ENCODE measurements around the gene OLIG2.
A peak's percentile ranks its signal among the peaks of the same experiment; 100 is the strongest.

The OLIG2 gene

DNA sequence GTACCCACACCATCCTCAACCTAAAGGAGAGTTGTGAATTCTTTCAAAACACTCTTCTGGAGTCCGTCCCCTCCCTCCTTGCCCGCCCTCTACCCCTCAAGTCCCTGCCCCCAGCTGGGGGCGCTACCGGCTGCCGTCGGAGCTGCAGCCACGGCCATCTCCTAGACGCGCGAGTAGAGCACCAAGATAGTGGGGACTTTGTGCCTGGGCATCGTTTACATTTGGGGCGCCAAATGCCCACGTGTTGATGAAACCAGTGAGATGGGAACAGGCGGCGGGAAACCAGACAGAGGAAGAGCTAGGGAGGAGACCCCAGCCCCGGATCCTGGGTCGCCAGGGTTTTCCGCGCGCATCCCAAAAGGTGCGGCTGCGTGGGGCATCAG lies 638 bp upstream of the OLIG2 start:
- no peak for TF ChIP-seq Cebpa-rat (IDR thresholded peaks at IDR 0.05)
- H3K4me3 ChIP-seq: no peak overlapping the region
- H3K9ac ChIP-seq: no peak overlapping the region
- H3K4me1 ChIP-seq: peaks cover 16% of the 10 kb centered on the region
- peaks cover 100% of the 10 kb centered on the region for H3K27me3 ChIP-seq
- H4K20me1 ChIP-seq: peaks cover 41% of the 10 kb centered on the region
- H3K9me3 ChIP-seq: peaks cover 70% of the 10 kb centered on the region
- no peak overlapping the region for H3K27ac ChIP-seq
- no peaks in the 10 kb centered on the region for H3K36me3 ChIP-seq
- H3K4me2 ChIP-seq: no peak overlapping the region

DNA sequence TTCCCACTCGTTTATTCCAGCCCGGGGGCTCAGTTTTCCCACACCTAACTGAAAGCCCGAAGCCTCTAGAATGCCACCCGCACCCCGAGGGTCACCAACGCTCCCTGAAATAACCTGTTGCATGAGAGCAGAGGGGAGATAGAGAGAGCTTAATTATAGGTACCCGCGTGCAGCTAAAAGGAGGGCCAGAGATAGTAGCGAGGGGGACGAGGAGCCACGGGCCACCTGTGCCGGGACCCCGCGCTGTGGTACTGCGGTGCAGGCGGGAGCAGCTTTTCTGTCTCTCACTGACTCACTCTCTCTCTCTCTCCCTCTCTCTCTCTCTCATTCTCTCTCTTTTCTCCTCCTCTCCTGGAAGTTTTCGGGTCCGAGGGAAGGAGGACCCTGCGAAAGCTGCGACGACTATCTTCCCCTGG lies 716 bp downstream of the OLIG2 start:
- Histone ChIP-seq H3K4me2 (no peak overlapping the region), H4K20me1 (peaks cover 46% of the 10 kb centered on the region), H3K27me3 (peaks cover 100% of the 10 kb centered on the region), H3K4me1 (peaks cover 11% of the 10 kb centered on the region; the same call in 1 of the 2 replicates), H3K9ac (no peak overlapping the region), H3K4me3 (peak overlapping the region; percentile 38; the same call in 1 of the 2 replicates), H3K27ac (no peak overlapping the region), H3K36me3 (no peaks in the 10 kb centered on the region), H3K9me3 (peaks cover 69% of the 10 kb centered on the region)
- no peak for TF ChIP-seq Cebpa-rat (IDR thresholded peaks at IDR 0.05)

DNA sequence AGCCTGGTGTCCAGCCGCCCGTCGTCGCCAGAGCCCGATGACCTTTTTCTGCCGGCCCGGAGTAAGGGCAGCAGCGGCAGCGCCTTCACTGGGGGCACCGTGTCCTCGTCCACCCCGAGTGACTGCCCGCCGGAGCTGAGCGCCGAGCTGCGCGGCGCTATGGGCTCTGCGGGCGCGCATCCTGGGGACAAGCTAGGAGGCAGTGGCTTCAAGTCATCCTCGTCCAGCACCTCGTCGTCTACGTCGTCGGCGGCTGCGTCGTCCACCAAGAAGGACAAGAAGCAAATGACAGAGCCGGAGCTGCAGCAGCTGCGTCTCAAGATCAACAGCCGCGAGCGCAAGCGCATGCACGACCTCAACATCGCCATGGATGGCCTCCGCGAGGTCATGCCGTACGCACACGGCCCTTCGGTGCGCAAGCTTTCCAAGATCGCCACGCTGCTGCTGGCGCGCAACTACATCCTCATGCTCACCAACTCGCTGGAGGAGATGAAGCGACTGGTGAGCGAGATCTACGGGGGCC lies 1.2 kb downstream of the OLIG2 start:
- H3K4me1 ChIP-seq: peaks cover 11% of the 10 kb centered on the region; the same call in 1 of the 2 replicates
- peaks cover 100% of the 10 kb centered on the region for H3K27me3 ChIP-seq
- H3K9ac ChIP-seq: no peak overlapping the region
- peaks cover 69% of the 10 kb centered on the region for H3K9me3 ChIP-seq
- no peak for TF ChIP-seq Cebpa-rat (IDR thresholded peaks at IDR 0.05)
- H3K36me3 ChIP-seq: no peaks in the 10 kb centered on the region
- no peak overlapping the region for H3K4me2 ChIP-seq
- H4K20me1 ChIP-seq: peaks cover 44% of the 10 kb centered on the region
- H3K4me3 ChIP-seq: peak overlapping the region; percentile 38
- no peak overlapping the region for H3K27ac ChIP-seq

DNA sequence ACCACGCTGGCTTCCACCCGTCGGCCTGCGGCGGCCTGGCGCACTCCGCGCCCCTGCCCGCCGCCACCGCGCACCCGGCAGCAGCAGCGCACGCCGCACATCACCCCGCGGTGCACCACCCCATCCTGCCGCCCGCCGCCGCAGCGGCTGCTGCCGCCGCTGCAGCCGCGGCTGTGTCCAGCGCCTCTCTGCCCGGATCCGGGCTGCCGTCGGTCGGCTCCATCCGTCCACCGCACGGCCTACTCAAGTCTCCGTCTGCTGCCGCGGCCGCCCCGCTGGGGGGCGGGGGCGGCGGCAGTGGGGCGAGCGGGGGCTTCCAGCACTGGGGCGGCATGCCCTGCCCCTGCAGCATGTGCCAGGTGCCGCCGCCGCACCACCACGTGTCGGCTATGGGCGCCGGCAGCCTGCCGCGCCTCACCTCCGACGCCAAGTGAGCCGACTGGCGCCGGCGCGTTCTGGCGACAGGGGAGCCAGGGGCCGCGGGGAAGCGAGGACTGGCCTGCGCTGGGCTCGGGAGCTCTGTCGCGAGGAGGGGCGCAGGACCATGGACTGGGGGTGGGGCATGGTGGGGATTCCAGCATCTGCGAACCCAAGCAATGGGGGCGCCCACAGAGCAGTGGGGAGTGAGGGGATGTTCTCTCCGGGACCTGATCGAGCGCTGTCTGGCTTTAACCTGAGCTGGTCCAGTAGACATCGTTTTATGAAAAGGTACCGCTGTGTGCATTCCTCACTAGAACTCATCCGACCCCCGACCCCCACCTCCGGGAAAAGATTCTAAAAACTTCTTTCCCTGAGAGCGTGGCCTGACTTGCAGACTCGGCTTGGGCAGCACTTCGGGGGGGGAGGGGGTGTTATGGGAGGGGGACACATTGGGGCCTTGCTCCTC lies 1.9 kb downstream of the OLIG2 start:
- no peak overlapping the region for H3K4me2 ChIP-seq
- no peaks in the 10 kb centered on the region for H3K36me3 ChIP-seq
- H3K27ac ChIP-seq: no peak overlapping the region
- H3K9ac ChIP-seq: no peak overlapping the region
- H3K4me3 ChIP-seq: peak overlapping the region; percentile 38; the same call in 1 of the 2 replicates
- H3K9me3 ChIP-seq: peaks cover 69% of the 10 kb centered on the region
- no peak for TF ChIP-seq Cebpa-rat (IDR thresholded peaks at IDR 0.05)
- H3K4me1 ChIP-seq: peaks cover 14% of the 10 kb centered on the region; the same call in 1 of the 2 replicates
- peaks cover 42% of the 10 kb centered on the region for H4K20me1 ChIP-seq
- peaks cover 100% of the 10 kb centered on the region for H3K27me3 ChIP-seq

DNA sequence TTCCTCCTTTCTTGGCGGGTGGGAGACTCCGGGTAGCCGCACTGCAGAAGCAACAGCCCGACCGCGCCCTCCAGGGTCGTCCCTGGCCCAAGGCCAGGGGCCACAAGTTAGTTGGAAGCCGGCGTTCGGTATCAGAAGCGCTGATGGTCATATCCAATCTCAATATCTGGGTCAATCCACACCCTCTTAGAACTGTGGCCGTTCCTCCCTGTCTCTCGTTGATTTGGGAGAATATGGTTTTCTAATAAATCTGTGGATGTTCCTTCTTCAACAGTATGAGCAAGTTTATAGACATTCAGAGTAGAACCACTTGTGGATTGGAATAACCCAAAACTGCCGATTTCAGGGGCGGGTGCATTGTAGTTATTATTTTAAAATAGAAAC lies 2.5 kb downstream of the OLIG2 start:
- H3K4me2 ChIP-seq: peak overlapping the region; percentile 4
- no peak overlapping the region for H3K27ac ChIP-seq
- H4K20me1 ChIP-seq: peaks cover 36% of the 10 kb centered on the region
- no peak for TF ChIP-seq Cebpa-rat (IDR thresholded peaks at IDR 0.05)
- H3K9ac ChIP-seq: no peak overlapping the region
- peaks cover 98% of the 10 kb centered on the region for H3K27me3 ChIP-seq
- peaks cover 15% of the 10 kb centered on the region; the same call in 1 of the 2 replicates for H3K4me1 ChIP-seq
- peaks cover 67% of the 10 kb centered on the region for H3K9me3 ChIP-seq
- no peaks in the 10 kb centered on the region for H3K36me3 ChIP-seq
- H3K4me3 ChIP-seq: no peak overlapping the region

DNA sequence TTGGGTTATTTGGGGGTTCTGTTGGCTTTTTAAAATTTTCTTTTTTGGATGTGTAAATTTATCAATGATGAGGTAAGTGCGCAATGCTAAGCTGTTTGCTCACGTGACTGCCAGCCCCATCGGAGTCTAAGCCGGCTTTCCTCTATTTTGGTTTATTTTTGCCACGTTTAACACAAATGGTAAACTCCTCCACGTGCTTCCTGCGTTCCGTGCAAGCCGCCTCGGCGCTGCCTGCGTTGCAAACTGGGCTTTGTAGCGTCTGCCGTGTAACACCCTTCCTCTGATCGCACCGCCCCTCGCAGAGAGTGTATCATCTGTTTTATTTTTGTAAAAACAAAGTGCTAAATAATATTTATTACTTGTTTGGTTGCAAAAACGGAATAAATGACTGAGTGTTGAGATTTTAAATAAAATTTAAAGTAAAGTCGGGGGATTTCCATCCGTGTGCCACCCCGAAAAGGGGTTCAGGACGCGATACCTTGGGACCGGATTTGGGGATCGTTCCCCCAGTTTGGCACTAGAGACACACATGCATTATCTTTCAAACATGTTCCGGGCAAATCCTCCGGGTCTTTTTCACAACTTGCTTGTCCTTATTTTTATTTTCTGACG lies 3.1 kb downstream of the OLIG2 start:
- no peak overlapping the region for H3K4me3 ChIP-seq
- no peak overlapping the region for H3K27ac ChIP-seq
- TF ChIP-seq Cebpa-rat (IDR thresholded peaks at IDR 0.05): no peak
- peaks cover 98% of the 10 kb centered on the region for H3K27me3 ChIP-seq
- H3K36me3 ChIP-seq: no peaks in the 10 kb centered on the region
- peaks cover 32% of the 10 kb centered on the region for H4K20me1 ChIP-seq
- peaks cover 15% of the 10 kb centered on the region; the same call in 1 of the 2 replicates for H3K4me1 ChIP-seq
- no peak overlapping the region for H3K9ac ChIP-seq
- H3K4me2 ChIP-seq: peak overlapping the region; percentile 4
- peaks cover 61% of the 10 kb centered on the region for H3K9me3 ChIP-seq

DNA sequence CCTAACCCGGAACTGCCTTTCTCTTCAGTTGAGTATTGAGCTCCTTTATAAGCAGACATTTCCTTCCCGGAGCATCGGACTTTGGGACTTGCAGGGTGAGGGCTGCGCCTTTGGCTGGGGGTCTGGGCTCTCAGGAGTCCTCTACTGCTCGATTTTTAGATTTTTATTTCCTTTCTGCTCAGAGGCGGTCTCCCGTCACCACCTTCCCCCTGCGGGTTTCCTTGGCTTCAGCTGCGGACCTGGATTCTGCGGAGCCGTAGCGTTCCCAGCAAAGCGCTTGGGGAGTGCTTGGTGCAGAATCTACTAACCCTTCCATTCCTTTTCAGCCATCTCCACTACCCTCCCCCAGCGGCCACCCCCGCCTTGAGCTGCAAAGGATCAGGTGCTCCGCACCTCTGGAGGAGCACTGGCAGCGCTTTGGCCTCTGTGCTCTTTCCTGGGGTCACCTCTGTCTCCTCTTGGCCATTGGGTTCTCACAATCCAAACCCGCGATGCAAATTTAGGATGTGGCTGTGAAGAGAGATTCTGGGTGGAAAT lies 3.7 kb downstream of the OLIG2 start:
- Histone ChIP-seq H3K4me3 (no peak overlapping the region), H3K36me3 (no peaks in the 10 kb centered on the region), H3K27ac (no peak overlapping the region), H4K20me1 (peaks cover 32% of the 10 kb centered on the region), H3K27me3 (peaks cover 95% of the 10 kb centered on the region), H3K4me1 (peaks cover 15% of the 10 kb centered on the region; the same call in 1 of the 2 replicates), H3K4me2 (peak overlapping the region; percentile 4), H3K9me3 (peaks cover 56% of the 10 kb centered on the region), H3K9ac (no peak overlapping the region)
- no peak for TF ChIP-seq Cebpa-rat (IDR thresholded peaks at IDR 0.05)

DNA sequence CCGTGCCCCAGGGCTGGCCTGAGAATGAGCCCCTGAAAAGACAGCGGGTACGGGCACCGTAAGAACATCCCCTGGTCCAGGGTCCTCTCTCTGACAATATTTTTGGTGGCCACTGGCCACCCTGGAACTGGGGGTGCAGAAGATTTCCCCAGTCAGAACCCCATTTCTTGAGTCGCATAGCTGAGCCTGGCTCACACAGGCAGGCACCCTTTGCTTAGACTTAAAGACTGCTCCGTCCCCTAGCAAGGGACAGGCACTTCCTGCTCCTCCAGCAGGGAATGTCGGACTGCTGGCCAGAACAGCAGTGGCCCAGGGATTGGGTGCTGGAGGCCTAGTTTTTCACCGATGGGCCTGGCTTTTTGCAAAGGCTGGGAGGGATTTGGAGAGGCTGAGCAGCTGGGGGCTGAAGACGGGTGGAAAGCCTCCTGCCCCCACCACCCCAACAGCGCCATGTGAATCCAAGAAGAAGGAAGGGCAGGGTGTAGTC lies 4.3 kb downstream of the OLIG2 start:
- peaks cover 89% of the 10 kb centered on the region for H3K27me3 ChIP-seq
- peaks cover 15% of the 10 kb centered on the region; the same call in 1 of the 2 replicates for H3K4me1 ChIP-seq
- H3K4me2 ChIP-seq: no peak overlapping the region
- H3K9me3 ChIP-seq: peaks cover 50% of the 10 kb centered on the region
- no peaks in the 10 kb centered on the region for H3K36me3 ChIP-seq
- no peak overlapping the region for H3K9ac ChIP-seq
- H4K20me1 ChIP-seq: peaks cover 32% of the 10 kb centered on the region
- H3K27ac ChIP-seq: no peak overlapping the region
- no peak for TF ChIP-seq Cebpa-rat (IDR thresholded peaks at IDR 0.05)
- no peak overlapping the region for H3K4me3 ChIP-seq

DNA sequence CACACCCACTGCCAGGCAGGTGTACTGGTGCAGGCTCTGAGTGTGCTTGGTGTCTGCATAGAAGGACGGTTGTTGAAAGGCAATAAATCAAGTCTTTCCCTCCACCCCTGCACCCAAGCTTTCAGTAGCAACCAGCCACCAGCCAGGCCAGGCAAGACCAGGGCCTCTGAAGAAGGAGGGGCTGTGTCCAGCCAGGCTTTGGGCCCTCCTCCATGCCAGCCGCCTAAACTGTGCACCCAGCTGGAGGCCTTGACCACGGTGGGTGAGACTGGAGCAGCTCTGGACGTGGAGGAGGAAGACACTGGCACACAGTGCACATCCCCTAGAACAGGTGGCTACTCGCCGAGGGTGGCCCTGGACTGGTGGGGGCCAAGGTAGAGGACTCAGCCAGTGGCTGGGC lies 4.9 kb downstream of the OLIG2 start:
- Histone ChIP-seq H3K36me3 (no peaks in the 10 kb centered on the region), H3K27me3 (peaks cover 83% of the 10 kb centered on the region), H4K20me1 (peaks cover 32% of the 10 kb centered on the region), H3K27ac (no peak overlapping the region), H3K9me3 (peaks cover 44% of the 10 kb centered on the region), H3K4me3 (no peak overlapping the region), H3K4me1 (peaks cover 17% of the 10 kb centered on the region; the same call in 1 of the 2 replicates), H3K4me2 (no peak overlapping the region), H3K9ac (no peak overlapping the region)
- no peak for TF ChIP-seq Cebpa-rat (IDR thresholded peaks at IDR 0.05)

Data from BLaER1 (cell line).